Fibroblast of skin of right quadriceps (primary cell): ENCODE measurements around the gene TRPV3.
"Not testable (repeated sequence)": the region's sequence is repeated elsewhere in the genome, so short reads cannot be mapped to it uniquely, and the experiment has no call there.

ENCODE experiments used
- DNase-seq: peaks from one replicate; pipeline ENCODE4 v3.0.0-alpha.2; 2013

Gene TRPV3

GRCh38 chr17:3519472-3519871, 38.1 kb downstream of the TRPV3 start:
- not testable (repeated sequence) for DNase-seq

- no peak for DNase-seq
These were observed 42.7 kb downstream of the TRPV3 start for GRCh38 chr17:3514873-3515272.

GRCh38 chr17:3514167-3514566, 43.4 kb downstream of the TRPV3 start:
- DNase-seq: not testable (repeated sequence)

DNA sequence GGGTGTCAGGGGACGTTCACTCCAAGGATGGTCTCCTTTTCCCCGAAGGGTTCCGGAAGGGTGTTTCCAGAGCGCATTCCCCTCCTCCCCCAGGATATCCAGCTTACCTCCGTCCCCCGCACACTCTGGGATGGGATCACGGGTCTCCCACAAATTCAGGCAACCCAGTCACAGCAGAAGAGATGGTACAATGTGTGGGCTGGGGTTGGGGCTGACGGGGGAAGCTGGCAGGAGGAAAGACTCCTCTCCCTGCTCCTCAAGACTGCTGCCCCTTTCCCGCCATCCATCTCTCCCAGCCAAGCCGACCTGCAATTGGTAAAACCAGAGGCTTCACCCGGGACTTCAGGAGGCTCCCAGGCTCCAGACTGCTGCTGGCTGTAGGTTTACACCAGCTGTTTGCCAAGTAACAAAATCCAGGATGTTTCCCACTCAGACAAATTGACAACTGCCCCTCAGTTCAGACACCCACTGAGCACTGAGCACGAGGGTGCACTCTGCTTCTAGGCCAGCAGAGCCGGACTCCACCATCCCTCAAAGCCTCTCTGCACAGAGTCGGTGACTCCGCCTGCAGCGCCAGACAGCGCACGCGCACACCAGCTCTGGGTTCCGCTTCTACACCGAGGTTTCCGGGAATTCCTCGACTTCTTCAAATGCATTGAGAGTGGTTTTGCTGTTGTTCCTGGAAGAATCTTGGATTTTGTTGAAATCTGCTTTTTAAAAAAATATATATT, 44.1 kb downstream of the TRPV3 start:
- DNase-seq: no peak

- DNase-seq: peak; percentile 21
These were observed 45.0 kb downstream of the TRPV3 start for GRCh38 chr17:3512505-3513171.

GRCh38 chr17:3511852-3512504, 45.6 kb downstream of the TRPV3 start:
- no peak for DNase-seq

- no peak for DNase-seq
These were observed 47.5 kb downstream of the TRPV3 start for GRCh38 chr17:3510090-3510489.

DNA sequence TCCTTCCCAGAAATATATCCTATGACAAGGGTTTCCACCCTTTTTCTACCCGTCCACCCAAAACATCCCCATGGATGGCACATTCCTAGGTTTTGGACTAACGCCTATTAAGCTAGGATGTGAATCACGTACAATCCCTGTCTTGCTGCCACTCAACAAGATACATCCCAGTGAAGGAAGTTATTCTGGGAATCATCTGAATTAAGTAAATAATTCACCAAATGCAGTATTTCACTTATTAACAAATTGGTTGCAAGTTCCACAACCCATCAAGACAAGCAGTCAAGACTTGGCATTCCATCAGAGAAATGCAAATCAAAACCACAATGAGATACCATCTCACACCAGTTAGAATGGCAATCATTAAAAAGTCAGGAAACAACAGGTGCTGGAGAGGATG, 49.7 kb downstream of the TRPV3 start:
- no peak for DNase-seq

- DNase-seq: no peak
These were observed 50.5 kb downstream of the TRPV3 start for GRCh38 chr17:3507071-3507470.

DNA sequence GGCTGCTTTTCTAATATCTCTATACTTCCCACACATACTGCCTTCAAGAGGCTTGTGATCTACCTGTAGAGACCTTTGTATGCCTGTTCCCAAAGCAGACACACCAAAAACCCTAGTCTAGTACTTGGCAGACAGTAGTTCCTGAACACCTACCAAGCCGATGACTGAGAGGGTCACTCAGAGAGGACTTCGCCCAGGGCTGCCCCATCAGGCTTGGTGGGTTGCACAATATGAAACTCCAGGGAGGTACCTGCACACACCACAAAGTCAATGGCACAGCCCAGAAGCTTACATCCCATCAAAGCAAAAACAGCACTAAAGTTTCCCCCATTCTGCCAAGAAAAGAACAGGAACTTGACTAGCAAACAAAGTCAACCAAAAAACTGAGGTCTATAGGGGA, 51.6 kb downstream of the TRPV3 start:
- no peak for DNase-seq

- no peak for DNase-seq
These were observed 52.6 kb downstream of the TRPV3 start for GRCh38 chr17:3505008-3505407.

DNA sequence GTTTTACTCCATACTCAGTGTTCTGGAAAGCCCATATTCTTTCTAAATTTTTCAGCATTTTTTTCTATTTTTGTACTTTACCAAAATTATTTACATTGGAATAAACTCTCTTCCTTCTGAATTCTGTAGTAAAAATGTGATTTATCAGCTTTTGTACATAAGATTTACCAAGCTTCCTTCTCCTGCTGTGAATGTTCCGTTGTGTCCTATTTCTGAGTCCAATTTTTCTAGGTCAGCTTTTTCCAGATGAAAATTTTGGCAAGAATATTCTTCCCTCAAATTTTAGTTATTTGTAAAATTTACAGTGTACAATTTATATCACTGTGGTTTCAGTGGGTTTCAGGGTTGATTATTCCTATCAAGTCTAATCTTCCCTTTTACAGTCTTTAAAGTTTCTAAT, 54.3 kb downstream of the TRPV3 start:
- DNase-seq: no peak

GRCh38 chr17:3502466-3502865, 55.1 kb downstream of the TRPV3 start:
- no peak for DNase-seq

DNA sequence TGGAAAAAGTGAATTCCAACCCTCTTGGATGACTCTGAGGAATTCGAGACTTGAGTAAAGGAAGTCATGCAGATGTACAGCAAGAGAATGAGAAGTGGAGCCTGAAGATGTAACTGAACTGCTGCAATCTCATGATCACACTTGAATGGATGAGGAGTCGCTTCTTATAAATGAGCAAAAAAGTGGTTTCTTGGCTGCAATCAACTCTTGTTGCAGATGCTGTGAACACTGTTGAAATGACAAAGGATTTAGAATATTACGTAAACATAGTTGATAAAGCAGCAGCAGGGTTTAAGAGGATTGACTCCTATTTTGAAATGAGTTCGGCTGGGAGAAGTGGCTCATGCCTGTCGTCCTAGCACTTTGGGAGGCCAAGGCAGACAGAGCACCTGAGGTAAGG, 56.3 kb downstream of the TRPV3 start:
- DNase-seq: no peak

DNA sequence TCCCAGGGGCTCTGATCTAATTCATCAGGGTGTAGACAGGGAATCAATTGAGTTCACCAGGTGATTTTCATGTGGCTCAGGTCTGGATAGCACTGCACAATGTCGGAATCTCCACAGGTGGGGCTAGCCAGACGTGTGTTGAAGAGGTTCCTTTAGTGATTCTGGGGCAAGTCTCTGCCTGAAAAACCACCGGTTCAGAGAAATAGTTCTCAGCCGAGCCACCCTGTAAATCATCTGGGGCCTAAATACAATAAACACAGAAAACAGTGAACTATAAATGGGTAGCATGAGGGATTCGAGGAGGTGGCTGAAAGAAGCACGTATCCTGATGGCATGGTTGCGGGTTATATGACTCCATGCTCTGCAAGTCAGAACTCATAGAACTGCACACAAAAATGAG, 60.5 kb downstream of the TRPV3 start:
- no peak for DNase-seq

- no peak for DNase-seq
These were observed 72.0 kb downstream of the TRPV3 start for GRCh38 chr17:3485481-3486068.

DNA sequence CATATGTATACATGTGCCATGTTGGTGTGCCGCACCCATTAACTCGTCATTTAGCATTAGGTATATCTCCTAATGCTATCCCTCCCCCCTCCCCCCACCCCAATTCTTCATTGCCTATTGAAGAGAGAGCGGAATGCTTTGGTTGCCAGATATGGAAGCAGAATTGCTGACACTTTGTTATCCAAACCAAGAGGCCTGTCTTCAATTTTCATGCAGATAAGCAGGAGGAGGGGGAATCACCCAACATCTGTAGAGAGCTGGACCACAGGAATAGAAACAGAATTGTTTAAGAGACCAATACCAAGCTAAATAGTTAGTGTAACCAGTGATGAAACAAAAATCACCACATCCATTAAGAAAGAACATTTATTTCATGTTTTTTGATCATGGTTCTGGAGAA, 74.8 kb downstream of the TRPV3 start:
- no peak for DNase-seq

DNA sequence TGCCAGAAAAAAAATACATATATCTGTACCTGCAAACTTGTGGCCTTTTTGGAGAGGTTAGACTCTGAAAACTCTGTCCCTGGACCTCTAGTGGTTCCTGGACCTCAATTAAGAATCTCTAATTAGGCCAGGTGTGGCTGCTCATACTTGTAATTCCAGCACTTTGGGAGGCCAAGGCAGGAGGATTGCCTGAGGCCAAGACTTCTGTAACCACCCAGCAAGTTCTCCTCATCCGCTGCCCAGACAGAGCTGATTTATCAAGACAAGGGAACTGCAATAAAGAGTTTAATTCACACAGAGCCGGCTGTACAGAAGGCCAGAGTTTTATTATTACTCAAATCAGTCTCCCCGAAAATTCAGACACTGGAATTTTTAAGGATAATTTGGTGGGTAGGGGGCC, 77.6 kb downstream of the TRPV3 start:
- DNase-seq: no peak

DNA sequence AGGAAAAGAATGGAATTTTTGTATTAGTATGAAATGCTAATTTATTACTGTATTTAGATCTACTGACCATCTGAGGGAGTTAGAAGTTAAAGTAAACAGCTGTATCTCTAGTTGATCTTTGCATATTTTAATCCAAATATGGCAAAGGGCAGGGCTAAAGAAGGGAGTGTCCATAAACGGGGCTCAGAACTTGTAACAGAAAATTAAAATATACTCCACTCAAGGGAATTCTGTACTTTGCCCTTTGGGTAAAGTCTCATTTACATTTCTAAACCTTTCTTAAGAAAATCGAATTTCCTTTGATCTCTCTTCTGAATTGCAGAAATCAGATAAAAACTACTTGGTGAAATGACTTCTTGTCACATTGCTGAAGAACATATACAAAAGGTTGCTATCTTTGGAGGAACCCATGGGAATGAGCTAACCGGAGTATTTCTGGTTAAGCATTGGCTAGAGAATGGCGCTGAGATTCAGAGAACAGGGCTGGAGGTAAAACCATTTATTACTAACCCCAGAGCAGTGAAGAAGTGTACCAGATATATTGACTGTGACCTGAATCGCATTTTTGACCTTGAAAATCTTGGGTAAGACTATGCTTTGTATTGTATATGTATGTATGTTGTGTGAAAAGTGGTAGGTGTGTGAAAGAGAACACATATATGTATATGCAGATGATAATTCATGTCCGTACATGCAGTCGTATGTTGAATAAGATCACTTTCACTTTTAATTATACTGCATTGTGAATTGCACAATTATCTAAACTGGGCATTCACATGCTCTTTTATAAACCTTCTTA, 81.6 kb downstream of the TRPV3 start, which contains the start of gene ASPA:
Gene ASPA, plus strand, starts transcription at position 186 of the 799 bp plus-strand sequence. Its CDS starts 163 bp downstream, at position 349.
- DNase-seq: no peak

DNA sequence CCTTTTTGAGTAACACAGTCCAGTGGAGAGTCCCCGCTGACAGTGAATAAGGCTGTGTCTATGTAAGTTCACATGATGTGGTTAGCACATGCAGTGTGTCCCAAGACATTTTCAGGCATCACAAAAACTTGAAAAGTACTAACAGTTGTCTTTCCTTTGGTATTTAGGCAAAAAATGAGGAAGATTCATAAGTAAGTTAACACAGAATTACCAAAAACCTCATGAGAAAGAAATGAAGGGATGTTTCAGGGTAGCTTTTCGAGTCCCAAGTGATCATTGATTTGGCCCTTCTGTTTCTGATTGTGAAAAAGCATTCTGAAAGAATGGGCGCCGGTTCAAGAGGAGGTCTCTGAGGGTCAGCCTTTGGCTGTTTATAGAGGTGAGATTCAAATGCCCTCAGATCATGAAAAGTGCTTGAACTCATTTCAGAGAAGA, 82.3 kb downstream of the TRPV3 start:
- DNase-seq: no peak

GRCh38 chr17:3474212-3474611, 83.4 kb downstream of the TRPV3 start:
- no peak for DNase-seq

DNA sequence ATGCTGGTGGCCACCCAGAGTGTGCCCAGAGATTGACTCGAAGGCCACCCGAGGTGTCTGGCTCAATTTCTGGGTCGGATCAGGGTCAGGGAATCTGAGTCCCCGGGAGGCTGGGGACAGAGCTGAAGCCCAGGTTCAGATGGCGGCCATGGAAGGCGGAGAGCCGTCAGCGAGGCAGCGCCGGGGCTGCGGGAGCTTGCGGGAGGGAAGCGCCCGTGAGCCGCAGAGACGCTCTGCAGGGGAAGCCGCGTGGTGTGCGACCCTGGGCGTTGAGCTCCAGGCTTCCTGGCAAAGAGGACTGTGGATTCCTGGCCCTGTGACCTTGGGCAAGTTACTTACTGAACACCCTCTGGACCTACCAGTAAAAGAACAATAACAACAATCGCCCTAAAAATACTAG, 85.5 kb downstream of the TRPV3 start:
- no peak for DNase-seq

GRCh38 chr17:3471599-3471998, 86.0 kb downstream of the TRPV3 start, which contains the start of gene SPATA22:
TSS of gene SPATA22 (minus strand) at chr17:3471819. CDS start at chr17:3469325, 2,494 bp downstream.
- DNase-seq: no peak
